Regular cardiac myocyte (primary cell): ENCODE measurements around the gene TAS2R7. TPM values are rescaled to one million over a fixed set of nuclear protein-coding genes. Genes with fewer than 3 reads are reported as not detected.

Experiments
- total RNA-seq: library from RNA; depleted of rRNA; stranded (reverse); fragments of >200 nt; gene quantifications from 2 replicates; pipeline ENCODE4 v1.2.3, GENCODE V29; 2014

Gene TAS2R7
- total RNA-seq: under 0.01 TPM in 1 of 2 replicates, not detected in the other

DNA sequence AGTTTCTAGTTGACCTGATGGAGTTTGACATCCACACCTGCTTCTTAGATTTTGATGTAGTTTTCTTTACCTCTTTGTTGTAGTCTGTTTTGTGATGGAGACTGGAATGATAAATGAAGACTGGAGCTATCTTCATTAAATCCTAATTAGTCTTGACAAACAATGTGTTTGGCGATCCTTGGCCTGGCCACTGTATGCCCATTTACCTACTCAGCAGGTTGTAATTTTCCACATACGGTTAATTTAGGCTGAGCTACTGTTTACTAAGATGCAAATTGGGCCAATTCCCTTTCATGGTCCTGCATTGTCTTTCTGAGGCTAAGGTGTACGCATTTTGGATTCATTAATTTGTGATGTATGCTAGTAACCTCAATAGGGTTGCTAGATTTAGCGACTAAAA lies at the start of gene TAS2R7:
TAS2R7 (minus strand) TSS at position 41 of the 400 bp plus-strand sequence. CDS start 57 bp downstream, outside the sequence.

DNA sequence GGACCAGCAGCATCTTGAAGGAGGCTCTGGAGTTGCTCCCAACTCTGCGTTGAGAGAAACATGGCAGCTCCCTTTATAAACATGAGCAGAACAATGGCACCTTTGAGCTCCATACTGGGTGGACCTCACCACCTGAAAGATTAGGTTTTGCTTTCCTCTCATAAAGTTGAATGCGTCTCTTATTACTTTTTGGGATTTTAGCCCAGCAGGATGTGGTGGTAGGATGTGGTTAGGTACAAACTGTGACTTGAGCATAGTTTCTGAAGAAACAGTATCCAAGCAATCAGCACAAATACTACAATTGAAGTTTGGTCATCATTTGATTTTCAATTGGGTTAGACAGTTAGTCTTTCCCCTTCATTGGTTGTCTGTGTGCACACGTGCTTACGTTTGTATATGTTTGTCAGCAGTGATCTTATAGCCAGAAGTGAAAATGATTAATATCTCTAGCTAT lies 47.0 kb upstream of the TAS2R7 start, which contains the start of gene PRR4:
PRR4 (minus strand) TSS at position 51 of the 454 bp plus-strand sequence; CDS start at position 13, 38 bp downstream.

GRCh38 chr12:10826258-10826657 lies 23.8 kb upstream of the TAS2R7 start, which contains the start of gene TAS2R10:
TSS of gene TAS2R10 (minus strand) at chr12:10826358. CDS start at chr12:10826269, 89 bp downstream.

GRCh38 chr12:10810068-10810467 lies 7.6 kb upstream of the TAS2R7 start, which contains the start of gene TAS2R9:
TSS of gene TAS2R9 (minus strand) at chr12:10810168. CDS start at chr12:10810075, 93 bp downstream.

DNA sequence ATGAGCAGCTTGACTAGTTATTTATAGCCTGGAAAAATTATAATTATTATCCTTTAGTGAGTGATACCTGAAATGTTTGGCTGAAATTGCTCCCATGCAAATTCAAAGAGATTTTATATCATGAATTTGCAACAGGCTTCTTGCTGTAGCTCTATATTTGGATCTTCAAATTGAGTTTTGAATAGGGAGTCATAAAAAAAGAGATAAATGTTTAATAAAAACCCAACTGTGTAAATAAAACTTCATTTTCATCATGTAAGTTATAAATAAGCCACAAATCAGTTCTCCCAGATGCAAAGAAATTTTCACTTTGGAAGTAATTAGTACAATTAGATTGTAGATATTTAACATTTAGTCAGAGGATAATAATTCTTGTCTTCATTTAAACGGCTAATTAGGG lies 4.8 kb upstream of the TAS2R7 start, which contains the start of gene TAS2R8:
TAS2R8 (minus strand) TSS at position 101 of the 400 bp plus-strand sequence. CDS start 306 bp downstream, outside the sequence.

Other genes starting within 250 kb of the TAS2R7 start
- gene MAGOHB, start 189.0 kb downstream of the TAS2R7 start, total RNA-seq: 16.3 and 22.6 TPM in 2 replicates
- 2.0 and 4.8 TPM in 2 replicates for gene STYK1, start 128.6 kb downstream of the TAS2R7 start, total RNA-seq
- gene YBX3, start 79.3 kb downstream of the TAS2R7 start, total RNA-seq: 64.5 and 153 TPM in 2 replicates
- under 0.01 TPM in 1 of 2 replicates, not detected in the other for gene TAS2R8, start 4.7 kb upstream of the TAS2R7 start, total RNA-seq
- not detected in 2 replicates for gene TAS2R9, start 7.5 kb upstream of the TAS2R7 start, total RNA-seq
- under 0.01 and 0.19 TPM in 2 replicates for gene TAS2R10, start 23.7 kb upstream of the TAS2R7 start, total RNA-seq
- 0.28 and 1.2 TPM in 2 replicates for gene PRR4, start 46.8 kb upstream of the TAS2R7 start, total RNA-seq
- gene PRH1, start 81.6 kb upstream of the TAS2R7 start, total RNA-seq: 7.3 and 18.3 TPM in 2 replicates
- 0.58 and 1.1 TPM in 2 replicates for gene TAS2R13, start 106.9 kb upstream of the TAS2R7 start, total RNA-seq
- gene PRH2, start 126.6 kb upstream of the TAS2R7 start, total RNA-seq: 0.19 TPM in 1 of 2 replicates, not detected in the other
- 1.5 and 3.7 TPM in 2 replicates for gene TAS2R14, start 136.6 kb upstream of the TAS2R7 start, total RNA-seq
- gene TAS2R50, start 184.3 kb upstream of the TAS2R7 start, total RNA-seq: 1.5 and 3.1 TPM in 2 replicates
- gene TAS2R20, start 195.7 kb upstream of the TAS2R7 start, total RNA-seq: 1.2 and 4.2 TPM in 2 replicates
- 2.1 and 7.3 TPM in 2 replicates for gene TAS2R19, start 220.0 kb upstream of the TAS2R7 start, total RNA-seq
- 2.5 and 5.6 TPM in 2 replicates for gene TAS2R31, start 228.8 kb upstream of the TAS2R7 start, total RNA-seq